ENCODE data around the gene HLA-DMA.
A peak's percentile ranks its signal among the peaks of the same experiment; 100 is the strongest.
"Not testable (repeated sequence)": the region's sequence is repeated elsewhere in the genome, so short reads cannot be mapped to it uniquely, and the experiment has no call there.

HLA-DMA gene

GRCh38 chr6:32954267-32954666 is 1.4 kb upstream of the HLA-DMA start:
- no peak for DNase-seq

GRCh38 chr6:32953775-32954174 is 878 bp upstream of the HLA-DMA start:
- DNase-seq = no peak

GRCh38 chr6:32950449-32950848 is 2.4 kb downstream of the HLA-DMA start:
- no peak for DNase-seq

GRCh38 chr6:32950010-32950409 is 2.9 kb downstream of the HLA-DMA start:
- no peak for DNase-seq

GRCh38 chr6:32949113-32949512 is 3.8 kb downstream of the HLA-DMA start:
- DNase-seq = no peak

- DNase-seq = peak; percentile 83
Measured at GRCh38 chr6:32947552-32948465, 5.1 kb downstream of the HLA-DMA start.

- DNase-seq = no peak
Measured at GRCh38 chr6:32946893-32947292, 6.0 kb downstream of the HLA-DMA start.

- no peak for DNase-seq
Measured at GRCh38 chr6:32945953-32946352, 6.9 kb downstream of the HLA-DMA start.

- no peak for DNase-seq
Measured at GRCh38 chr6:32945108-32945760, 7.7 kb downstream of the HLA-DMA start.

- no peak for DNase-seq
Measured at GRCh38 chr6:32943864-32944649, 8.8 kb downstream of the HLA-DMA start.

GRCh38 chr6:32942555-32943123 is 10.3 kb downstream of the HLA-DMA start:
- not testable (repeated sequence) for DNase-seq

GRCh38 chr6:32941214-32941768 is 11.6 kb downstream of the HLA-DMA start:
- peak; percentile 65 for DNase-seq

- DNase-seq = peak; percentile 90
Measured at GRCh38 chr6:32940656-32941213, 12.2 kb downstream of the HLA-DMA start, which contains the start of gene HLA-DMB. Gene HLA-DMB, minus strand, starts transcription at chr6:32941028. Its CDS starts 221 bp downstream, at chr6:32940807.

- DNase-seq = no peak
Measured at GRCh38 chr6:32938494-32938893, 14.4 kb downstream of the HLA-DMA start.

- no peak for DNase-seq
Measured at GRCh38 chr6:32937230-32937633, 15.7 kb downstream of the HLA-DMA start.

GRCh38 chr6:32936239-32937152 is 16.4 kb downstream of the HLA-DMA start:
- no peak for DNase-seq

GRCh38 chr6:32935551-32936238 is 17.2 kb downstream of the HLA-DMA start:
- DNase-seq = no peak

- peak; percentile 81 for DNase-seq
Measured at GRCh38 chr6:32933661-32934085, 19.2 kb downstream of the HLA-DMA start.

GRCh38 chr6:32932132-32932868 is 20.6 kb downstream of the HLA-DMA start:
- no peak for DNase-seq

GRCh38 chr6:32931211-32931610 is 21.7 kb downstream of the HLA-DMA start:
- DNase-seq = no peak
